A673 (cell line): ENCODE results near the gene PCDHGB4.

Source experiments
- CTCF ChIP-seq: fragments of 300-800, 200-600 bp; sonication (generic); conservative IDR thresholded peaks from 2 replicates; pipeline ENCODE4 v1.5.1; 2017; ENCODE audit warnings: low read depth, mild to moderate bottlenecking, antibody characterized with exemption, low read length, moderate library complexity, mixed read lengths
- EZH2 ChIP-seq: fragments of 200-600 bp; sonication (generic); IDR thresholded peaks from 2 replicates; pipeline ENCODE4 v1.6.1; 2017; ENCODE audit warnings: borderline replicate concordance, low read depth, mild to moderate bottlenecking, mixed read lengths, antibody characterized with exemption, low read length; ENCODE audit not compliant: poor library complexity, severe bottlenecking

- TF ChIP-seq CTCF (no peak), EZH2 (no peak)
Measured at GRCh38 chr5:141374627-141375026, 12.9 kb upstream of the PCDHGB4 start.
